Large intestine (tissue), 3 donors: Measurements from ENCODE around the gene CDKN2B. TPM values are rescaled to one million over a fixed set of nuclear protein-coding genes. Genes with fewer than 3 reads are reported as not detected.

Experiments
- DNase-seq, 2 donors: peaks; one replicate each; pipeline versions ENCODE4 v3.0.0 to v3.0.0-alpha.2; 2013
- H3K27ac ChIP-seq: one replicate; pipeline ENCODE4 v1.5.1; 2013; ENCODE audit warnings: low read length
- H3K27me3 ChIP-seq: 2 replicates; pipeline ENCODE4 v1.6.1; 2013; ENCODE audit warnings: low read length; ENCODE audit not compliant: control insufficient read depth, insufficient read depth
- H3K36me3 ChIP-seq: 2 replicates; pipeline ENCODE4 v1.6.1; 2013; ENCODE audit warnings: low read length; ENCODE audit not compliant: control insufficient read depth, insufficient read depth
- H3K4me1 ChIP-seq: one replicate; pipeline ENCODE4 v1.6.1; 2013; ENCODE audit warnings: low read length; ENCODE audit not compliant: control insufficient read depth, insufficient read depth
- H3K4me3 ChIP-seq: one replicate; pipeline ENCODE4 v1.5.1; 2013; ENCODE audit warnings: low read length
- H3K9me3 ChIP-seq: one replicate; pipeline ENCODE4 v1.6.1; 2013; ENCODE audit warnings: mild to moderate bottlenecking, low read depth, low read length, moderate library complexity; ENCODE audit not compliant: control insufficient read depth
- WGBS: methylation state at CpG from one replicate; pipeline ENCODE4 v1.1.5; 2013; ENCODE audit warnings: low lambda C conversion rate; ENCODE audit not compliant: insufficient coverage; 5-methylcytosine and 5-hydroxymethylcytosine counted together
- polyA plus RNA-seq: library from polyadenylated mRNA; unstranded; fragments of 120-200 nt; gene quantifications from one replicate; pipeline ENCODE4 v1.2.1, GENCODE V29; 2013

The CDKN2B gene
- polyA plus RNA-seq, 1 donor: 21.7 TPM

- WGBS: no CpG with 5 or more reads among the region's 4 CpGs
- Histone ChIP-seq H3K4me3 (no peak overlapping the region), H3K27ac (peak overlapping the region; percentile 53), H3K36me3 (no peaks in the 10 kb centered on the region), H3K27me3 (no peaks in the 10 kb centered on the region), H3K9me3 (no peaks in the 10 kb centered on the region), H3K4me1 (peaks cover 27% of the 10 kb centered on the region)
- DNase-seq: no peak
Observed at GRCh38 chr9:22036866-22037626, 27.9 kb upstream of the CDKN2B start.

GRCh38 chr9:22035591-22036011, 26.5 kb upstream of the CDKN2B start:
- H3K36me3 ChIP-seq: no peaks in the 10 kb centered on the region
- H3K27me3 ChIP-seq: no peaks in the 10 kb centered on the region
- H3K4me3 ChIP-seq: no peak overlapping the region
- WGBS: no CpG with 5 or more reads among the region's 2 CpGs
- H3K4me1 ChIP-seq: peaks cover 27% of the 10 kb centered on the region
- H3K27ac ChIP-seq: no peak overlapping the region
- no peaks in the 10 kb centered on the region for H3K9me3 ChIP-seq
- DNase-seq: no peak

- no peak for DNase-seq
- no CpG with 5 or more reads among the region's 8 CpGs for WGBS
- no peaks in the 10 kb centered on the region for H3K9me3 ChIP-seq
- H3K4me3 ChIP-seq: no peak overlapping the region
- H3K27me3 ChIP-seq: no peaks in the 10 kb centered on the region
- no peak overlapping the region for H3K27ac ChIP-seq
- no peaks in the 10 kb centered on the region for H3K36me3 ChIP-seq
- peaks cover 8% of the 10 kb centered on the region for H3K4me1 ChIP-seq
Observed at GRCh38 chr9:22033012-22033630, 24.0 kb upstream of the CDKN2B start.

- 95% methylated on average over 2 of the region's 4 CpGs for WGBS
- H3K36me3 ChIP-seq: no peaks in the 10 kb centered on the region
- no peak for DNase-seq
- H3K27ac ChIP-seq: no peak overlapping the region
- no peaks in the 10 kb centered on the region for H3K27me3 ChIP-seq
- no peak overlapping the region for H3K4me3 ChIP-seq
- peaks cover 4% of the 10 kb centered on the region for H3K4me1 ChIP-seq
- no peaks in the 10 kb centered on the region for H3K9me3 ChIP-seq
Observed at GRCh38 chr9:22031655-22032411, 22.7 kb upstream of the CDKN2B start.

- Histone ChIP-seq H3K36me3 (no peaks in the 10 kb centered on the region), H3K4me1 (peaks cover 4% of the 10 kb centered on the region), H3K9me3 (no peaks in the 10 kb centered on the region), H3K27me3 (no peaks in the 10 kb centered on the region), H3K27ac (no peak overlapping the region), H3K4me3 (no peak overlapping the region)
- no CpG with 5 or more reads among the region's 1 CpG for WGBS
- peak in 1 of 2 donors; percentile 60 for DNase-seq
Observed at GRCh38 chr9:22030101-22030598, 21.0 kb upstream of the CDKN2B start.

- no peak for DNase-seq
- Histone ChIP-seq H3K36me3 (no peaks in the 10 kb centered on the region), H3K27me3 (no peaks in the 10 kb centered on the region), H3K9me3 (no peaks in the 10 kb centered on the region), H3K27ac (no peak overlapping the region), H3K4me1 (peaks cover 4% of the 10 kb centered on the region), H3K4me3 (no peak overlapping the region)
- no CpG with 5 or more reads among the region's 4 CpGs for WGBS
Observed at GRCh38 chr9:22029231-22029630, 20.1 kb upstream of the CDKN2B start.

- no peak overlapping the region for H3K4me3 ChIP-seq
- peaks cover 4% of the 10 kb centered on the region for H3K4me1 ChIP-seq
- H3K27ac ChIP-seq: no peak overlapping the region
- no peak for DNase-seq
- H3K36me3 ChIP-seq: no peaks in the 10 kb centered on the region
- H3K9me3 ChIP-seq: no peaks in the 10 kb centered on the region
- no peaks in the 10 kb centered on the region for H3K27me3 ChIP-seq
Observed at GRCh38 chr9:22028394-22028793, 19.3 kb upstream of the CDKN2B start.

GRCh38 chr9:22026696-22027095, 17.6 kb upstream of the CDKN2B start:
- Histone ChIP-seq H3K9me3 (no peaks in the 10 kb centered on the region), H3K27me3 (no peaks in the 10 kb centered on the region), H3K36me3 (no peaks in the 10 kb centered on the region), H3K27ac (no peak overlapping the region), H3K4me3 (no peak overlapping the region), H3K4me1 (peaks cover 2% of the 10 kb centered on the region)
- DNase-seq: no peak
- WGBS: 40% methylated on average over 1 of the region's 6 CpGs

GRCh38 chr9:22022396-22022795, 13.3 kb upstream of the CDKN2B start:
- Histone ChIP-seq H3K27ac (no peak overlapping the region), H3K36me3 (no peaks in the 10 kb centered on the region), H3K4me1 (no peaks in the 10 kb centered on the region), H3K27me3 (peaks cover 5% of the 10 kb centered on the region), H3K4me3 (no peak overlapping the region), H3K9me3 (no peaks in the 10 kb centered on the region)
- DNase-seq: no peak
- no CpG with 5 or more reads among the region's 3 CpGs for WGBS

GRCh38 chr9:22010866-22011625, 1.9 kb upstream of the CDKN2B start:
- no peak overlapping the region for H3K27ac ChIP-seq
- H3K4me3 ChIP-seq: no peak overlapping the region
- peaks cover 6% of the 10 kb centered on the region for H3K9me3 ChIP-seq
- peak in 1 of 2 donors; percentile 37 for DNase-seq
- H3K27me3 ChIP-seq: peaks cover 38% of the 10 kb centered on the region
- no peaks in the 10 kb centered on the region for H3K4me1 ChIP-seq
- no peaks in the 10 kb centered on the region for H3K36me3 ChIP-seq
- WGBS: 34% methylated on average over 7 of the region's 13 CpGs
